Fibroblast of lung (primary cell): ENCODE measurements around the gene CYP24A1. TPM values are rescaled to one million over a fixed set of nuclear protein-coding genes. Genes with fewer than 3 reads are reported as not detected.

Experiments
- DNase-seq, 2 donors: peaks; one replicate each; pipeline versions ENCODE4 v3.0.0 to v3.0.0-alpha.2; 2010; ENCODE audit warnings: low read depth in 2 of 2
- H2AFZ ChIP-seq: 2 replicates; pipeline ENCODE4 v1.5.1; 2012; ENCODE audit warnings: low read length, control low read depth, inconsistent platforms
- H3K27ac ChIP-seq: 2 replicates; pipeline ENCODE4 v1.5.1; 2011; ENCODE audit warnings: low read length, control low read depth; ENCODE audit not compliant: insufficient read depth
- H3K27me3 ChIP-seq: 2 replicates; pipeline ENCODE4 v1.5.1; 2011; ENCODE audit warnings: mild to moderate bottlenecking, low read length; ENCODE audit not compliant: control insufficient read depth, insufficient read depth
- H3K36me3 ChIP-seq: 2 replicates; pipeline ENCODE4 v1.5.1; 2011; ENCODE audit warnings: low read length; ENCODE audit not compliant: control insufficient read depth, insufficient read depth
- H3K4me1 ChIP-seq: 2 replicates; pipeline ENCODE4 v1.5.1; 2011; ENCODE audit warnings: low read length; ENCODE audit not compliant: control insufficient read depth, insufficient read depth; ENCODE audit errors: extremely low read depth
- H3K4me2 ChIP-seq: 2 replicates; pipeline ENCODE4 v1.5.1; 2011; ENCODE audit warnings: low read length, control low read depth; ENCODE audit not compliant: insufficient read depth; ENCODE audit errors: extremely low read depth
- H3K4me3 ChIP-seq, 4 experiments: fragments of 200-600 bp in 1 of 4; sonication (generic) in 1 of 4; replicated peaks in 1 of 4; 2 replicates each; pipeline ENCODE4 v1.5.1; 2011 to 2016; ENCODE audit warnings: low read length in 4 of 4, low read depth in 3 of 4, mild to moderate bottlenecking in 3 of 4, control low read depth in 2 of 4, inconsistent platforms in 1 of 4, mixed read lengths in 1 of 4; ENCODE audit not compliant: insufficient read depth in 1 of 4; ENCODE audit errors: control extremely low read depth in 1 of 4
- H3K79me2 ChIP-seq: 2 replicates; pipeline ENCODE4 v1.5.1; 2012; ENCODE audit warnings: mild to moderate bottlenecking, low read length, inconsistent platforms; ENCODE audit not compliant: control insufficient read depth, insufficient read depth
- H3K9ac ChIP-seq: 2 replicates; pipeline ENCODE4 v1.5.1; 2011; ENCODE audit warnings: mild to moderate bottlenecking, low read length, control low read depth; ENCODE audit not compliant: insufficient read depth
- H3K9me3 ChIP-seq: 2 replicates; pipeline ENCODE4 v1.5.1; 2012; ENCODE audit warnings: low read depth, low read length; ENCODE audit not compliant: control insufficient read depth, insufficient read depth
- H4K20me1 ChIP-seq: 2 replicates; pipeline ENCODE4 v1.5.1; 2011; ENCODE audit warnings: low read length; ENCODE audit not compliant: control insufficient read depth, insufficient read depth; ENCODE audit errors: extremely low read depth
- CTCF ChIP-seq, 2 donors: IDR thresholded peaks in 1 of 2; conservative IDR thresholded peaks in 1 of 2; 1 replicate in 1 of 2; 2 replicates in 1 of 2; pipeline ENCODE4 v1.5.1; 2011 to 2012; ENCODE audit warnings: low read length in 2 of 2, control low read depth in 1 of 2, inconsistent platforms in 1 of 2, low read depth in 1 of 2, mild to moderate bottlenecking in 1 of 2
- EZH2 ChIP-seq: IDR thresholded peaks from 2 replicates; pipeline ENCODE4 v1.5.1; 2012; ENCODE audit warnings: low read length, control low read depth, mild to moderate bottlenecking; ENCODE audit errors: missing control alignments
- polyA plus RNA-seq, 2 donors: library from polyadenylated mRNA; depleted of rRNA in 1 of 2; stranded (reverse) in 1 of 2; unstranded in 1 of 2; fragments of >200 nt; gene quantifications; 2 replicates each; pipeline ENCODE4 v1.2.1, GENCODE V29; 2011 to 2012; ENCODE audit warnings: missing spikeins in 1 of 2
- total RNA-seq: library from RNA; depleted of rRNA; stranded (reverse); fragments of >200 nt; gene quantifications from 2 replicates; pipeline ENCODE4 v1.2.1, GENCODE V29; 2014

The CYP24A1 gene
- total and polyA plus RNA-seq, 2 donors (not counting 1 experiment from before 2014, with no cell fraction given), result not detected

- no peaks in the 10 kb centered on the region for H3K79me2 ChIP-seq
- no peak overlapping the region for H3K27ac ChIP-seq
- H4K20me1 ChIP-seq, result no peaks in the 10 kb centered on the region
- no peaks in the 10 kb centered on the region for H3K9me3 ChIP-seq
- H3K4me1 ChIP-seq, result no peaks in the 10 kb centered on the region
- TF ChIP-seq EZH2 (no peak), CTCF (conservative IDR thresholded peaks at IDR 0.05 in 1 of 2, IDR thresholded peaks at IDR 0.05 in 1 of 2; ENCODE audit: low read depth in 1 of 2, low read length in 2 of 2) (no peak)
- no peak overlapping the region for H2AFZ ChIP-seq
- peak; percentile 33 to 91 for DNase-seq
- H3K9ac ChIP-seq, result no peak overlapping the region
- H3K36me3 ChIP-seq, result no peaks in the 10 kb centered on the region
- H3K27me3 ChIP-seq, result no peaks in the 10 kb centered on the region
- H3K4me3 ChIP-seq, result no peak overlapping the region
- H3K4me2 ChIP-seq, result no peak overlapping the region
Observed at GRCh38 chr20:54140927-54141566, 32.7 kb downstream of the CYP24A1 start.

DNA sequence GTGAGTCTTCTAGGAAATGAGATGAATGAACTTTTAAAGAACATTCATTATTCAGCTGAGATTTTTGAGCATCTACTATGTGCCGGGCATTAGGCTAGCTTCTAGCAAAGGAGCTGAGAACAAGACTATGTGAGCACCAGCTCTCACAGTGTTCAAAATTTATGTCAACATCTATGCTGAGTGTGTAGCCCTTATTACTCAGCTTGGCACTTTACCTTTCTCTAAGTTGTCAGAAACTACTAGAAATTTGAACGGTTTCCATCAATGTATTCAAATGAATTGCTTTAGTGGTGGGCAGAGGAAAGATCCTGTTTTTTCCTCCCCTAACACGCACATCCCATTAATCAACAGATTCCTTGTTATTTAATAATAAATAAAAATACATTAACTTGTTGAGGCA, 33.3 kb downstream of the CYP24A1 start:
- DNase-seq, result no peak
- H3K4me3 ChIP-seq, result no peak overlapping the region
- no peak overlapping the region for H2AFZ ChIP-seq
- H4K20me1 ChIP-seq, result no peaks in the 10 kb centered on the region
- TF ChIP-seq EZH2, result no peak
- TF ChIP-seq CTCF (conservative IDR thresholded peaks at IDR 0.05 in 1 of 2, IDR thresholded peaks at IDR 0.05 in 1 of 2; ENCODE audit: low read depth in 1 of 2, low read length in 2 of 2), result no peak
- no peak overlapping the region for H3K9ac ChIP-seq
- no peaks in the 10 kb centered on the region for H3K36me3 ChIP-seq
- no peaks in the 10 kb centered on the region for H3K4me1 ChIP-seq
- no peaks in the 10 kb centered on the region for H3K79me2 ChIP-seq
- H3K9me3 ChIP-seq, result no peaks in the 10 kb centered on the region
- no peak overlapping the region for H3K27ac ChIP-seq
- no peaks in the 10 kb centered on the region for H3K27me3 ChIP-seq
- H3K4me2 ChIP-seq, result no peak overlapping the region

- no peaks in the 10 kb centered on the region for H3K9me3 ChIP-seq
- H3K4me2 ChIP-seq, result no peak overlapping the region
- H3K4me1 ChIP-seq, result no peaks in the 10 kb centered on the region
- H3K27me3 ChIP-seq, result no peaks in the 10 kb centered on the region
- no peaks in the 10 kb centered on the region for H3K79me2 ChIP-seq
- no peak overlapping the region for H3K27ac ChIP-seq
- TF ChIP-seq CTCF (conservative IDR thresholded peaks at IDR 0.05 in 1 of 2, IDR thresholded peaks at IDR 0.05 in 1 of 2; ENCODE audit: low read depth in 1 of 2, low read length in 2 of 2) (no peak), EZH2 (no peak)
- no peak overlapping the region for H3K4me3 ChIP-seq
- no peak overlapping the region for H2AFZ ChIP-seq
- no peaks in the 10 kb centered on the region for H4K20me1 ChIP-seq
- H3K36me3 ChIP-seq, result no peaks in the 10 kb centered on the region
- DNase-seq, result peak in 1 of 2 donors; percentile 66
- no peak overlapping the region for H3K9ac ChIP-seq
Observed at GRCh38 chr20:54140067-54140466, 33.7 kb downstream of the CYP24A1 start.
